Upper lobe of left lung (tissue), 6 donors: ENCODE data around the gene SETD2. TPM values are rescaled to one million over a fixed set of nuclear protein-coding genes. Genes with fewer than 3 reads are reported as not detected.
A peak's percentile ranks its signal among the peaks of the same experiment; 100 is the strongest.

ENCODE experiments used
- ATAC-seq, 2 donors: fragments of 200-7000 bp; cut with Tn5 transposase; one replicate each; pipeline ENCODE4 v1.9.1; 2022; ENCODE audit warnings: mild to moderate bottlenecking in 2 of 2, moderate library complexity in 2 of 2; ENCODE audit not compliant: low FRiP score in 2 of 2
- DNase-seq, 2 donors: peaks; one replicate each; pipeline ENCODE4 v3.0.0-alpha.2; 2019 to 2020
- H3K27ac ChIP-seq, 4 donors: fragments of 200-600 bp; sonication (generic); one replicate each; pipeline ENCODE4 v1.5.1; 2016 to 2019
- H3K27me3 ChIP-seq, 4 donors: fragments of 200-600 bp; sonication (generic); one replicate each; pipeline ENCODE4 v1.5.1; 2017 to 2019
- H3K36me3 ChIP-seq, 4 donors: fragments of 200-600 bp; sonication (generic); one replicate each; pipeline ENCODE4 v1.5.1; 2016 to 2019
- H3K4me1 ChIP-seq, 4 donors: fragments of 200-600 bp; sonication (generic); one replicate each; pipeline ENCODE4 v1.5.1; 2018 to 2019
- H3K4me3 ChIP-seq, 4 donors: fragments of 200-600 bp; sonication (generic); one replicate each; pipeline ENCODE4 v1.5.1; 2017 to 2019; ENCODE audit warnings: mild to moderate bottlenecking in 2 of 4, moderate library complexity in 1 of 4
- H3K9me3 ChIP-seq, 4 donors: fragments of 200-600 bp; sonication (generic); one replicate each; pipeline ENCODE4 v1.5.1; 2018 to 2019
- EP300 ChIP-seq, 4 donors: sonication (generic); formaldehyde crosslinking; IDR thresholded peaks; one replicate each; pipeline ENCODE4 v1.5.1; 2017; ENCODE audit warnings: antibody characterized with exemption in 4 of 4, control low read depth in 2 of 4
- POLR2A ChIP-seq, 4 donors: fragments of 450-650 bp; IDR thresholded peaks; one replicate each; pipeline ENCODE4 v1.5.1; 2016 to 2017; ENCODE audit warnings: antibody characterized with exemption in 4 of 4, mild to moderate bottlenecking in 2 of 4
- POLR2AphosphoS5 ChIP-seq, 2 donors: sonication (generic); formaldehyde crosslinking; IDR thresholded peaks; one replicate each; pipeline ENCODE4 v1.5.1; 2017; ENCODE audit warnings: antibody characterized with exemption in 2 of 2
- WGBS, 2 donors: methylation state at CpG; one replicate each; pipeline ENCODE4 v1.1.5; 2017 to 2018; 5-methylcytosine and 5-hydroxymethylcytosine counted together
- total RNA-seq, 6 donors: library from RNA; depleted of rRNA in 4 of 6; stranded (reverse); fragments of >200 nt in 4 of 6; gene quantifications; one replicate each; pipeline versions ENCODE4 v1.1.0 to v1.2.1, GENCODE V29; 2016 to 2021
- TF ChIP-seq, protein P1 (sequence below), 6 experiments: fragments of 450-650 bp in 4 of 6; fragments of 200-600 bp in 2 of 6; sonication (generic) in 2 of 6; IDR thresholded peaks; one replicate each; pipeline ENCODE4 v1.5.1; 2016 to 2019; ENCODE audit warnings: antibody characterized with exemption in 6 of 6
- donor health status: DM: no; HTN: no; CAD: no; lungs with moderate emphysema.
- donor health status: DM: no; HTN: yes; CAD: no; lungs with severe emphysema.

The SETD2 gene
- total RNA-seq, 6 donors from 2014 or later: 33.8 to 111 (median 53.5) TPM

DNA sequence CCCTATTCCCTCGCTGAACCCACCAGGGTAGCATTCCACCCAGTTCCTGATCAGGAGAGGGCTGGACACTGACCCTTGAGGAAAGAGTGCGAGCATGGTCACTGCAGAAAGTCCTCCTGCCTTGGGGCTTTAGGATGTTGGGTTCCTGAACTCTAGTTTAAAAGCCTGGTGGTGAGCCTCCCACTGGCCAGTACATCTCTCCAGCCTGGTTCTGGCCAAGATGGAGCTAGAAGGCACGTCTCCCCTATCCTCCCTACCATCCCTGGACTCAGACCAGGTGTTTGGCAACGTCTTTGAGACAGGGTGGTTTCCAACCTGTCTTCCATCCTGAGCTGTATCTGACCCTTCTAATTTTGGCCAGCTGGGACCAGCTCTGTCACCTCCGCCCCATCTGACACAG, 153.0 kb downstream of the SETD2 start:
- peak overlapping the region in 1 of 4 donors; percentile 90 for H3K27ac ChIP-seq
- DNase-seq (no peak), ATAC-seq (no peak)
- TF ChIP-seq POLR2A (IDR thresholded peaks at IDR 0.05) (no peak), POLR2AphosphoS5 (IDR thresholded peaks at IDR 0.05) (no peak)
- H3K4me1 ChIP-seq: peaks cover 11 to 21% (median 17%) of the 10 kb centered on the region in 4 donors
- 89% methylated on average over 4 to 5 of the region's 5 CpGs for WGBS, 2 donors
- H3K9me3 ChIP-seq: no peaks in the 10 kb centered on the region
- H3K36me3 ChIP-seq: peaks cover 3 to 53% (median 18%) of the 10 kb centered on the region in 4 donors
- H3K4me3 ChIP-seq: no peak overlapping the region
- H3K27me3 ChIP-seq: no peaks in the 10 kb centered on the region

DNA sequence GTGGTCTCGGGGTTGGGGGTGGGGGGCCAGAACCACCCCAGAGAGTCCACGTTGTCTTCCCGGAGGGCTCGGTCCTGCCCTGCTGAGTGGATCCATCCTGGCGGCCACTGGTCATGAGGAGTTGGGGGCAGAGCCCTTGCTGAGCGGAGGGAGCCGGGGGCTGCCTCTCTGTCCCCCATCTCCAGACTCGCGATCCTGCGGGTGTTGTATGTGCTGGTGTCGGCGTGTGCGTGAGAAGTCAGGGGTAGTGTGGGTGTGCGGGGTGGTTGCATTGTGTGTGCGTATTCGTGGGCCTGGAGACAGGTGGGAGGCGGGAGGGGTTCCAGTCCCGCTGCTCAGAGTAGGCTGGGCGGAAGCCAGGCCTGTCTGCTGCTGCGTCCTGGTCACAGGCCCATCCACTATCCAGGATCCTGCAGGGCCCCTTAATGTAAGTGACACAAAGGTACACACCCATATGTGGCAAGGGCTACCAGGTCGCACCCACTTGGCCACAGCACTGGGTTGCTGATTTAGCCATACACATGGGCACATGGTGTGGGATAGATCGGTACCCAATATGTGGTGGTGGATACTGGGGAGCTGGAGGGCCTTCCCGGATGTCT, 153.7 kb downstream of the SETD2 start:
- peaks cover 11 to 20% (median 14%) of the 10 kb centered on the region in 4 donors for H3K4me1 ChIP-seq
- H3K36me3 ChIP-seq: peaks cover 3 to 56% (median 23%) of the 10 kb centered on the region in 4 donors

DNA sequence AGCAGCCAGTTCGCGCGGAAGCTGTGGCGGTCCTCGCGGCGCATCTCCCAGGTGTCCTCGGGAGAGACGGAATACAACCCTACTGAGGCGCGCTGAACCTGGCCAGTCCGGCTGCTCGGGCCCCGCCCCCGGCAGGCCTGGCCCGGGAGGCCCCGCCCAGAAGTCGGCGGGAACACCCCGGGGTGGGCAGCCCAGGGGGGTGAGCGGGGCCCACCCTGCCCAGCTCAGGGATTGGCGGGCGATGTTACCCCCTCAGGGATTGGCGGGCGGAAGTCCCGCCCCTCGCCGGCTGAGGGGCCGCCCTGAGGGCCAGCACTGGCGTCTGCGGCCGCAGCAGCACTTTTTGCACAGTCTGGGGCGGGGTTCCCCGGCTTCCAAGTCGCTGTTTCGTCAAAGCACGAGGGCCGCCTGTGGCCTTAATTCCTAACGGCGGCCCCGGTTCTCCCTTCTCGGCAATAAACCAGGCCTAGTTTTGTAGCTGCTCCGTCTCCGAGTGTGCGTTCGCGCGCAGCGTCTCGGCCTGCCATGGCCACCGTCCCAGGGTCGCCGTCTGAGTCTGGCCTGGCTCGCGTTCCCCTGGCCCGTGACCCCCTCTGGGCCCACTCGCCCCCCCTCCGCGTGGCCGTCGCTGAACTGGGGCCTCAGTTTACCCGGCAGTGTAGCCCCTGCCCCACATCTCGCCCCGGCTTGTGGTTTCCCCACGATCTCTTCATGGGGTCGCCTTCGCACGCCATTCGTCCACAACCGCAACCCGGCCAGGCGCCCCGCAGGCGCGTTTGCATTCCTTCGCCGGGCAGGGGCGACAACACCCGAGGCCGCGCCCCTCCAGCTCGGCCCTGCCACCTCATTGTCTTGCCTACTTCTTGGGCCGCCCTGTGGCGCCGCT, 154.4 kb downstream of the SETD2 start:
- peaks cover 11 to 20% (median 14%) of the 10 kb centered on the region in 4 donors for H3K4me1 ChIP-seq
- WGBS, 2 donors: 11 to 13% methylated on average over 13 to 21 of the region's 85 CpGs
- peak; percentile 90 to 96 for DNase-seq
- no peaks in the 10 kb centered on the region for H3K27me3 ChIP-seq
- H3K4me3 ChIP-seq: peak overlapping the region; percentile 41 to 71 (median 54)
- peaks cover 3 to 62% (median 31%) of the 10 kb centered on the region in 4 donors for H3K36me3 ChIP-seq
- peak; percentile 94 to 95 for ATAC-seq
- H3K27ac ChIP-seq: peak overlapping the region; percentile 86 to 91 (median 88)
- TF ChIP-seq EP300 (IDR thresholded peaks at IDR 0.05): no peak
- peak in 1 of 2 donors; percentile 78 for TF ChIP-seq POLR2AphosphoS5 (IDR thresholded peaks at IDR 0.05)
- TF ChIP-seq, protein P1, sequence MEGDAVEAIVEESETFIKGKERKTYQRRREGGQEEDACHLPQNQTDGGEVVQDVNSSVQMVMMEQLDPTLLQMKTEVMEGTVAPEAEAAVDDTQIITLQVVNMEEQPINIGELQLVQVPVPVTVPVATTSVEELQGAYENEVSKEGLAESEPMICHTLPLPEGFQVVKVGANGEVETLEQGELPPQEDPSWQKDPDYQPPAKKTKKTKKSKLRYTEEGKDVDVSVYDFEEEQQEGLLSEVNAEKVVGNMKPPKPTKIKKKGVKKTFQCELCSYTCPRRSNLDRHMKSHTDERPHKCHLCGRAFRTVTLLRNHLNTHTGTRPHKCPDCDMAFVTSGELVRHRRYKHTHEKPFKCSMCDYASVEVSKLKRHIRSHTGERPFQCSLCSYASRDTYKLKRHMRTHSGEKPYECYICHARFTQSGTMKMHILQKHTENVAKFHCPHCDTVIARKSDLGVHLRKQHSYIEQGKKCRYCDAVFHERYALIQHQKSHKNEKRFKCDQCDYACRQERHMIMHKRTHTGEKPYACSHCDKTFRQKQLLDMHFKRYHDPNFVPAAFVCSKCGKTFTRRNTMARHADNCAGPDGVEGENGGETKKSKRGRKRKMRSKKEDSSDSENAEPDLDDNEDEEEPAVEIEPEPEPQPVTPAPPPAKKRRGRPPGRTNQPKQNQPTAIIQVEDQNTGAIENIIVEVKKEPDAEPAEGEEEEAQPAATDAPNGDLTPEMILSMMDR (IDR thresholded peaks at IDR 0.05): peak in 1 of 6 experiments; percentile 16
- TF ChIP-seq POLR2A (IDR thresholded peaks at IDR 0.05): peak in 3 of 4 donors; percentile 47 to 84 (median 64)
- no peaks in the 10 kb centered on the region for H3K9me3 ChIP-seq

More for the DNA sequence above, 153.7 kb downstream of the SETD2 start:
- peak in 1 of 2 donors; percentile 57 for DNase-seq
- 76 to 84% methylated on average over 16 to 23 of the region's 23 CpGs for WGBS, 2 donors
- H3K27ac ChIP-seq: peak overlapping the region; percentile 86 to 91 (median 88)
- no peaks in the 10 kb centered on the region for H3K9me3 ChIP-seq
- H3K4me3 ChIP-seq: peak overlapping the region; percentile 41 to 71 (median 54)
- no peaks in the 10 kb centered on the region for H3K27me3 ChIP-seq
- no peak for TF ChIP-seq POLR2AphosphoS5 (IDR thresholded peaks at IDR 0.05)
- no peak for ATAC-seq

DNA sequence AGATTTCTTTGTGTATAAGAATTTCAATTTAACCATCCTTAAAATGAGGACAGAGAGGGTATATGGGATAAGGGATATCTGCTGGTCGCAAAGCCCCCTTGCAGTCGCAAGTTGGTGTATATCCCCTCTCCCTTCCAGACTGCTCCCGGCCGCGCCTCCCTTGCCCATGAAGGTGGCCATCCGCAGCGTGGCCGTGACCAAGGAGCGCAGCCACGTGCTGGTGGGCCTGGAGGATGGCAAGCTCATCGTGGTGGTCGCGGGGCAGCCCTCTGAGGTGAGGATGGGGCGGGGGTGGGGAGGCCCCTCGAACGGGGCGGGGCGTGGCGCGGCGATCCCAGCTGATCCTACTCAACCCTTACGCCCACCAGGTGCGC, 155.1 kb downstream of the SETD2 start:
- DNase-seq (no peak), ATAC-seq (no peak)
- Histone ChIP-seq H3K9me3 (no peaks in the 10 kb centered on the region), H3K4me1 (peaks cover 11 to 20% (median 14%) of the 10 kb centered on the region in 4 donors), H3K27me3 (no peaks in the 10 kb centered on the region), H3K27ac (peak overlapping the region; percentile 86 to 91 (median 88)), H3K4me3 (peak overlapping the region in 3 of 4 donors; percentile 53 to 71 (median 55)), H3K36me3 (peaks cover 3 to 62% (median 37%) of the 10 kb centered on the region in 4 donors)
- TF ChIP-seq, protein P1 (IDR thresholded peaks at IDR 0.05): no peak
- no peak for TF ChIP-seq POLR2AphosphoS5 (IDR thresholded peaks at IDR 0.05)
- TF ChIP-seq POLR2A (IDR thresholded peaks at IDR 0.05): no peak
- TF ChIP-seq EP300 (IDR thresholded peaks at IDR 0.05): no peak
- whole genome bisulfite sequencing, 2 donors: 56 to 91% methylated on average over 4 to 14 of the region's 23 CpGs

- H3K36me3 ChIP-seq: peaks cover 3 to 65% (median 41%) of the 10 kb centered on the region in 4 donors
- H3K4me3 ChIP-seq: peak overlapping the region in 1 of 4 donors; percentile 53
- no peaks in the 10 kb centered on the region for H3K9me3 ChIP-seq
- ATAC-seq (no peak), DNase-seq (no peak)
- 97 to 100% methylated on average over 7 to 13 of the region's 13 CpGs for WGBS, 2 donors
- H3K27me3 ChIP-seq: no peaks in the 10 kb centered on the region
- peak overlapping the region in 3 of 4 donors; percentile 86 to 91 (median 87) for H3K27ac ChIP-seq
- no peak for TF ChIP-seq POLR2AphosphoS5 (IDR thresholded peaks at IDR 0.05)
- no peak for TF ChIP-seq EP300 (IDR thresholded peaks at IDR 0.05)
- TF ChIP-seq POLR2A (IDR thresholded peaks at IDR 0.05): no peak
- TF ChIP-seq, protein P1 (IDR thresholded peaks at IDR 0.05): no peak
- peaks cover 11 to 20% (median 14%) of the 10 kb centered on the region in 4 donors for H3K4me1 ChIP-seq
These were observed 155.6 kb downstream of the SETD2 start for GRCh38 chr3:47008234-47008796.
